ENCODE results near the gene ARVCF. TPM values are rescaled to one million over a fixed set of nuclear protein-coding genes. Genes with fewer than 3 reads are reported as not detected.

Gene ARVCF
- total and polyA plus RNA-seq, 12 donors, result 22.2 to 58.9 (median 32.1) TPM

- peak; percentile 54 to 79 for DNase-seq
- WGBS, 2 donors, result 67 to 70% methylated on average over 19 of the region's 19 CpGs
- peak; percentile 23 to 85 (median 70) for ATAC-seq
- H3K27me3 ChIP-seq, result no peaks in the 10 kb centered on the region
- no peaks in the 10 kb centered on the region for H3K9me3 ChIP-seq
- intact Hi-C loops (cut with DNase I), result no loop called here
- peak overlapping the region; percentile 57 to 95 (median 86) for H3K27ac ChIP-seq
- no peak for TF ChIP-seq CTCF (IDR thresholded peaks at IDR 0.05)
- H3K4me3 ChIP-seq, result no peak overlapping the region
- H3K36me3 ChIP-seq, result peaks cover 0 to 28% (median 7%) of the 10 kb centered on the region in 9 donors
- peaks cover 37 to 66% (median 48%) of the 10 kb centered on the region in 9 donors for H3K4me1 ChIP-seq
Observed at GRCh38 chr22:19984201-19984753, 32.3 kb downstream of the ARVCF start.

- DNase-seq, result peak; percentile 48 to 53
- Histone ChIP-seq H3K36me3 (peaks cover 0 to 33% (median 7%) of the 10 kb centered on the region in 9 donors), H3K9me3 (no peaks in the 10 kb centered on the region), H3K4me3 (no peak overlapping the region), H3K27me3 (no peaks in the 10 kb centered on the region), H3K4me1 (peaks cover 37 to 61% (median 48%) of the 10 kb centered on the region in 9 donors), H3K27ac (peak overlapping the region; percentile 57 to 95 (median 86))
- intact Hi-C loops (cut with DNase I), result loop anchor here in 2 of 10 donors (1.0 to 2.0 kb wide), 2 partner anchors 18 to 19 kb away; no protein-coding TSS in a partner anchor
- TF ChIP-seq CTCF (IDR thresholded peaks at IDR 0.05), result no peak
- 63 to 66% methylated on average over 5 of the region's 5 CpGs for WGBS, 2 donors
- ATAC-seq, result peak in 6 of 8 donors; percentile 10 to 66 (median 44)
Observed at GRCh38 chr22:19983741-19984140, 32.9 kb downstream of the ARVCF start.

- no peaks in the 10 kb centered on the region for H3K27me3 ChIP-seq
- peak overlapping the region; percentile 57 to 95 (median 86) for H3K27ac ChIP-seq
- intact Hi-C loops (cut with DNase I), result loop anchor here in 2 of 10 donors (1.0 to 2.0 kb wide), 2 partner anchors 18 to 20 kb away; no protein-coding TSS in a partner anchor
- no peaks in the 10 kb centered on the region for H3K9me3 ChIP-seq
- 68 to 72% methylated on average over 8 of the region's 8 CpGs for WGBS, 2 donors
- peaks cover 37 to 54% (median 42%) of the 10 kb centered on the region in 9 donors for H3K4me1 ChIP-seq
- H3K36me3 ChIP-seq, result peaks cover 0 to 40% (median 9%) of the 10 kb centered on the region in 9 donors
- no peak for TF ChIP-seq CTCF (IDR thresholded peaks at IDR 0.05)
- peak in 5 of 8 donors; percentile 5 to 58 (median 34) for ATAC-seq
- DNase-seq, result peak in 1 of 2 donors; percentile 33
- no peak overlapping the region for H3K4me3 ChIP-seq
Observed at GRCh38 chr22:19982991-19983578, 33.5 kb downstream of the ARVCF start.

GRCh38 chr22:19981961-19982920 lies 34.4 kb downstream of the ARVCF start:
- WGBS, 2 donors, result 95 to 98% methylated on average over 16 of the region's 16 CpGs
- Histone ChIP-seq H3K9me3 (no peaks in the 10 kb centered on the region), H3K27me3 (no peaks in the 10 kb centered on the region), H3K27ac (peak overlapping the region in 8 of 10 donors; percentile 32 to 95 (median 88)), H3K4me1 (peaks cover 33 to 48% (median 42%) of the 10 kb centered on the region in 9 donors), H3K4me3 (no peak overlapping the region), H3K36me3 (peaks cover 0 to 48% (median 9%) of the 10 kb centered on the region in 9 donors)
- no peak for TF ChIP-seq CTCF (IDR thresholded peaks at IDR 0.05)
- intact Hi-C loops (cut with DNase I), result loop anchor here in 1 of 10 donors (2.0 kb wide), 1 partner anchor 21 kb away; no protein-coding TSS in a partner anchor
- no peak for ATAC-seq
- DNase-seq, result peak in 1 of 2 donors; percentile 3

Data from heart right ventricle (tissue), 16 donors.